K562 (cell line): ENCODE measurements around the gene MPV17L2. TPM values are rescaled to one million over a fixed set of nuclear protein-coding genes. Genes with fewer than 3 reads are reported as not detected.

Experiments
- ATAC-seq: fragments of 200-7000 bp; cut with Tn5 transposase; 3 replicates; pipeline ENCODE4 v1.9.1; 2020; ENCODE audit warnings: moderate library complexity
- BruUV-seq: library from RNA; stranded (reverse); fragments of 400-500 nt; replicated peaks from 2 replicates; lab custom pipeline; 2021; lab: Mats Ljungman, UMichigan
- CTCF ChIA-PET: fragments of 300-600 bp; formaldehyde crosslinking; extraction: SDS; loops from one replicate; lab custom pipeline; 2021; ENCODE audit warnings: low intra/inter-chr PET ratio; lab: Yijun Ruan, JAX
- POLR2A ChIA-PET: fragments of 300-600, 350-650 bp; sonication (Branson Sonifier 250); formaldehyde crosslinking; extraction: SDS; loops from one replicate; lab custom pipeline; 2021; ENCODE audit warnings: antibody characterized with exemption, inconsistent platforms; lab: Yijun Ruan, JAX
- DNase-seq, 4 experiments: peaks; one replicate each; pipeline versions ENCODE4 v3.0.0 to v3.0.0-alpha.2; 2011 to 2018; ENCODE audit warnings: low spot score in 3 of 4, mixed read lengths in 3 of 4; ENCODE audit errors: extremely low read depth in 1 of 4
- FAIRE-seq: peaks from 2 replicates; lab custom pipeline; 2011; peaks lifted over from hg19 to GRCh38; lab: Jason Lieb, UNC
- H2AFZ ChIP-seq: 2 replicates; pipeline ENCODE4 v1.6.0; 2011; ENCODE audit warnings: low read depth, low read length, control low read depth, inconsistent platforms
- H3K27ac ChIP-seq: fragments of 200-600 bp; 3 replicates; pipeline ENCODE4 v1.8.0; 2011; ENCODE audit warnings: low read depth, mild to moderate bottlenecking, control low read depth, inconsistent platforms, low read length, moderate library complexity, mixed read lengths; ENCODE audit errors: extremely low read depth
- H3K27me3 ChIP-seq, 2 experiments: fragments of 300-600 bp in 1 of 2; 2 replicates in 1 of 2; 3 replicates in 1 of 2; pipeline versions ENCODE4 v1.6.0 to v1.8.0; 2011; ENCODE audit warnings: inconsistent platforms in 2 of 2, low read length in 2 of 2, mild to moderate bottlenecking in 1 of 2, mixed read lengths in 1 of 2, moderate library complexity in 1 of 2; ENCODE audit not compliant: control insufficient read depth in 2 of 2, insufficient read depth in 2 of 2
- H3K36me3 ChIP-seq: fragments of 300-600 bp; 3 replicates; pipeline ENCODE4 v1.8.0; 2011; ENCODE audit warnings: mild to moderate bottlenecking, low read length, inconsistent platforms; ENCODE audit not compliant: control insufficient read depth, insufficient read depth
- H3K4me1 ChIP-seq, 2 experiments: fragments of 200-600 bp in 1 of 2; replicated peaks in 1 of 2; 2 replicates in 1 of 2; 3 replicates in 1 of 2; pipeline versions ENCODE4 v1.5.1 to v1.8.0; 2011; ENCODE audit warnings: inconsistent platforms in 2 of 2, low read length in 2 of 2, mild to moderate bottlenecking in 1 of 2, mixed read lengths in 1 of 2, moderate library complexity in 1 of 2; ENCODE audit not compliant: control insufficient read depth in 2 of 2, insufficient read depth in 2 of 2
- H3K4me2 ChIP-seq: 2 replicates; pipeline ENCODE4 v1.6.1; 2011; ENCODE audit warnings: low read length, control low read depth, inconsistent platforms, mixed read lengths; ENCODE audit not compliant: insufficient read depth
- H3K4me3 ChIP-seq: fragments of 200-600 bp; sonication (generic), shearing (Covaris generic); 2 replicates; pipeline ENCODE4 v1.5.1; 2016; ENCODE audit warnings: control low read depth, inconsistent platforms
- H3K79me2 ChIP-seq: fragments of 200-600 bp; 3 replicates; pipeline ENCODE4 v1.8.0; 2011; ENCODE audit warnings: low read length, inconsistent platforms; ENCODE audit not compliant: control insufficient read depth, insufficient read depth
- H3K9ac ChIP-seq, 2 experiments: 2 replicates each; pipeline versions ENCODE4 v1.6.0 to v1.6.1; 2011; ENCODE audit warnings: low read depth in 2 of 2, low read length in 2 of 2, control low read depth in 1 of 2, inconsistent platforms in 1 of 2, mild to moderate bottlenecking in 1 of 2, mixed read lengths in 1 of 2; ENCODE audit not compliant: insufficient read depth in 1 of 2
- H3K9me1 ChIP-seq: one replicate; pipeline ENCODE4 v1.6.0; 2011; ENCODE audit warnings: inconsistent platforms, mild to moderate bottlenecking, low read length, moderate library complexity; ENCODE audit not compliant: control insufficient read depth, insufficient read depth
- H3K9me3 ChIP-seq: replicated peaks from 2 replicates; pipeline ENCODE4 v1.5.1; 2011; ENCODE audit warnings: low read depth, low read length, inconsistent platforms; ENCODE audit not compliant: control insufficient read depth, insufficient read depth
- H4K20me1 ChIP-seq: replicated peaks from 2 replicates; pipeline ENCODE4 v1.6.1; 2011; ENCODE audit warnings: low read length, inconsistent platforms, mixed read lengths; ENCODE audit not compliant: control insufficient read depth, insufficient read depth
- ZNF586 ChIP-seq: fragments of 450-650 bp; formaldehyde crosslinking; conservative IDR thresholded peaks from 2 replicates; pipeline ENCODE4 v1.4.0; 2020; ENCODE audit warnings: mild to moderate bottlenecking, moderate library complexity
- WGBS: fragments of 100-300 bp; shearing (Covaris generic); methylation state at CpG from one replicate; pipeline ENCODE4 v1.1.6; 2016; ENCODE audit warnings: low coverage, mixed read lengths; ENCODE audit not compliant: insufficient coverage; ENCODE audit errors: missing lambda C conversion rate; 5-methylcytosine and 5-hydroxymethylcytosine counted together
- in situ Hi-C: fragments of 300-500 bp; cut with MboI; formaldehyde crosslinking; loops from 4 replicates; pipeline ENCODE4 v1.15.0; 2018; ENCODE audit warnings: inconsistent platforms, mixed read lengths
- intact Hi-C: fragments of 100-400 bp; cut with micrococcal nuclease; formaldehyde crosslinking; loops from 2 replicates; pipeline ENCODE4 v1.14.2; 2022
- polyA plus RNA-seq, 8 experiments: library from polyadenylated mRNA; depleted of rRNA in 4 of 8; stranded (reverse) in 5 of 8; unstranded in 3 of 8; fragments of >200 nt; fragmentation: Nextera tagmentation in 2 of 8; fragmentation: Illumina TruSeq in 1 of 8; extraction: Ambion mirVana in 2 of 8; extraction: Trizol in 1 of 8; gene quantifications; 2 replicates each; pipeline versions ENCODE4 v1.2.1 to v1.2.3, GENCODE V29; 2011 to 2014; ENCODE audit warnings: inconsistent platforms in 1 of 8, missing spikeins in 1 of 8
- total RNA-seq, 7 experiments: library from RNA; depleted of rRNA in 6 of 7; stranded (reverse); fragments of >200 nt in 6 of 7; fragmentation: Illumina TruSeq in 2 of 7; extraction: Trizol in 2 of 7; gene quantifications; 2 replicates each; pipeline versions ENCODE4 v1.2.1 to v1.2.3, GENCODE V29; 2011 to 2021; ENCODE audit warnings: low replicate concordance in 1 of 7
- TF ChIP-seq, protein P1 (sequence below): IDR thresholded peaks from 3 replicates; pipeline ENCODE4 v1.6.1; 2011; ENCODE audit warnings: borderline replicate concordance, mild to moderate bottlenecking, moderate library complexity; ENCODE audit not compliant: insufficient read length; ENCODE audit errors: extremely low read depth

MPV17L2 gene
- total and polyA plus RNA-seq, 9 of the 15 experiments (the other 6 are each of a cell fraction or from before 2014, with no cell fraction given) = 10.6 to 60.2 (median 28.5) TPM

DNA sequence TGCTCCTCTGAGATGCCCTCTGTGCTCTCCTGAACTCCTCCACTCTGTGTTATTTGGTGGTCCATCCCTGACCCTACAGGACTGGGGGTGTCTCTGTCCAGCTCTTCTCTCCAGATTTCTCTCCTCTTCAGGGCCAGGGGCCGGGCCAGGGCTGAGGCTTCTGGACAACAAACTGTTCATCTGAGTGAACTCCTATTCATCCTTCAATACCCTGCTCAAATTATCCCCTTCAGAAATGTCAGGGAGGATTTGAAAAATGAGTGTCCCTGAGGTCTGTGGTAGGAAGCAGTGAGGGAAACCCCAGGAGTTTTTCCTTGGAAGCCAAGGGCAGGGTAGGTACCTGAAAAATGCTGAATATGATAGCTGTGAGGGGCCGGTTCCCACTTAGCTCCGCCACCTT, 25.6 kb downstream of the MPV17L2 start:
- no peaks in the 10 kb centered on the region for H3K27me3 ChIP-seq
- no peak overlapping the region for H3K9ac ChIP-seq
- no peaks in the 10 kb centered on the region for H3K9me3 ChIP-seq
- no peak overlapping the region for H3K4me3 ChIP-seq
- ChIA-PET POLR2A (interaction anchor here (0.6 to 1.2 kb wide), 2 partner anchors 61 to 371 kb away, joined by 3 to 6 read pairs; no protein-coding TSS in a partner anchor), CTCF (no interaction called here)
- H3K4me2 ChIP-seq = no peak overlapping the region
- H3K36me3 ChIP-seq = no peaks in the 10 kb centered on the region
- ATAC-seq (no peak), FAIRE-seq (no peak), DNase-seq (no peak)
- BruUV-seq = no TSS peak
- H4K20me1 ChIP-seq = no peaks in the 10 kb centered on the region
- intact Hi-C loops (no loop called here), in situ Hi-C loops (no loop called here)
- no peak overlapping the region for H2AFZ ChIP-seq
- peaks cover 16 to 42% of the 10 kb centered on the region in 2 experiments; a peak in 4 of 5 replicates for H3K4me1 ChIP-seq
- H3K9me1 ChIP-seq = no peaks in the 10 kb centered on the region
- no peaks in the 10 kb centered on the region for H3K79me2 ChIP-seq
- H3K27ac ChIP-seq = no peak overlapping the region
- TF ChIP-seq, protein P1, sequence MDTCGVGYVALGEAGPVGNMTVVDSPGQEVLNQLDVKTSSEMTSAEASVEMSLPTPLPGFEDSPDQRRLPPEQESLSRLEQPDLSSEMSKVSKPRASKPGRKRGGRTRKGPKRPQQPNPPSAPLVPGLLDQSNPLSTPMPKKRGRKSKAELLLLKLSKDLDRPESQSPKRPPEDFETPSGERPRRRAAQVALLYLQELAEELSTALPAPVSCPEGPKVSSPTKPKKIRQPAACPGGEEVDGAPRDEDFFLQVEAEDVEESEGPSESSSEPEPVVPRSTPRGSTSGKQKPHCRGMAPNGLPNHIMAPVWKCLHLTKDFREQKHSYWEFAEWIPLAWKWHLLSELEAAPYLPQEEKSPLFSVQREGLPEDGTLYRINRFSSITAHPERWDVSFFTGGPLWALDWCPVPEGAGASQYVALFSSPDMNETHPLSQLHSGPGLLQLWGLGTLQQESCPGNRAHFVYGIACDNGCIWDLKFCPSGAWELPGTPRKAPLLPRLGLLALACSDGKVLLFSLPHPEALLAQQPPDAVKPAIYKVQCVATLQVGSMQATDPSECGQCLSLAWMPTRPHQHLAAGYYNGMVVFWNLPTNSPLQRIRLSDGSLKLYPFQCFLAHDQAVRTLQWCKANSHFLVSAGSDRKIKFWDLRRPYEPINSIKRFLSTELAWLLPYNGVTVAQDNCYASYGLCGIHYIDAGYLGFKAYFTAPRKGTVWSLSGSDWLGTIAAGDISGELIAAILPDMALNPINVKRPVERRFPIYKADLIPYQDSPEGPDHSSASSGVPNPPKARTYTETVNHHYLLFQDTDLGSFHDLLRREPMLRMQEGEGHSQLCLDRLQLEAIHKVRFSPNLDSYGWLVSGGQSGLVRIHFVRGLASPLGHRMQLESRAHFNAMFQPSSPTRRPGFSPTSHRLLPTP = no peak
- TF ChIP-seq ZNF586 = no peak
- WGBS = 28% methylated on average over 3 of the region's 3 CpGs
